NCI-H1092 (cell line): ENCODE results near the gene FTSJ1.
"Not testable (repeated sequence)": the region's sequence is repeated elsewhere in the genome, so short reads cannot be mapped to it uniquely, and the experiment has no call there.

Experiments
- DNase-seq: peaks from one replicate; lab custom pipeline; 2025; lab: John Stamatoyannopoulos, UW

Gene FTSJ1

GRCh38 chrX:48525853-48526252, 49.9 kb downstream of the FTSJ1 start:
- not testable (repeated sequence) for DNase-seq

DNA sequence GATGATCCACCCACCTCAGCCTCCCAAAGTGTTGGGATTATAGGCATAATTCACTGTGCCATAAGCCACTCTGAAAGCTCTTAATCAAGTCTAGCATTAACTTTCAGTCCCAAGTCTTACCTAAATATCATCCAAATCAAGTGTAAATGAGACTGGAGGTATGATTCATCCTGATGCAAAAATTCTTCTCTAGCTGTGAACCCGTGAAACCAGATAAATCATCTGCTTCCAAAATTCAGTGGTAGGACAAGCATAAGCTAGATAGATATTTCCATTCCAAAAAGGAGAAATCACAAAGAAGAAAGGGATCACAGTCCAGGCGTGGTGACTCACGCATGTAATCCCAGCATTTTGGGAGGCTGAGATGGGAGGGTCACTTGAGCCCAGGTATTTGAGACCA, 54.7 kb downstream of the FTSJ1 start:
- DNase-seq = no peak

- no peak for DNase-seq
Observed at GRCh38 chrX:48531358-48531959, 55.5 kb downstream of the FTSJ1 start.

DNA sequence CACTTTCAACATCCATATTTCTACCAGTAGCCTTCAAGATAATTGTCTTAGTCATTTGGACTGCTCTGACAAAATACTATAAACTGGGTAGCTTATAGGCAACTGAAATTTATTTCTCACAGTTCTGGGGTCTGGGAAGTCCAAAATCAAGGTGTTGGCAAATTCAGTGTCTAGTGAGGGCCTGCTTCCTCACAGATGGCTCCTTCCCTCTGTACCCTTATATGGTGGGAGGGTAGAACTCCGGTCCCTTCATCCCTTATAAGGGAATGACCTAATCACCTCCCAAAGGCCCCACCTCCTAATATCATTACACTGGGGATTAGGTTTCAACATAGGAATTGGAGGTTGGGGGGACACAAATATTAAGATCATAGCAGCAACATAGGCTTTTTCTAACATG, 56.2 kb downstream of the FTSJ1 start:
- DNase-seq = no peak

- DNase-seq = no peak
Observed at GRCh38 chrX:48533165-48533564, 57.2 kb downstream of the FTSJ1 start.
